Liver (tissue), 9 donors: ENCODE results near the gene TLCD3A. TPM values are rescaled to one million over a fixed set of nuclear protein-coding genes. Genes with fewer than 3 reads are reported as not detected.
"Not testable (repeated sequence)": the region's sequence is repeated elsewhere in the genome, so short reads cannot be mapped to it uniquely, and the experiment has no call there.

ENCODE experiments used
- DNase-seq: peaks from one replicate; pipeline ENCODE4 v3.0.0-alpha.2; 2017; ENCODE audit warnings: low spot score
- H3K27ac ChIP-seq, 2 donors: one replicate each; pipeline ENCODE4 v1.7.0; 2013; ENCODE audit warnings: inconsistent platforms in 2 of 2, low read length in 2 of 2, control low read depth in 1 of 2, low read depth in 1 of 2, mild to moderate bottlenecking in 1 of 2
- H3K27me3 ChIP-seq, 4 donors: one replicate each; pipeline versions ENCODE4 v1.6.1 to v1.7.0; 2013; ENCODE audit warnings: low read length in 3 of 4, inconsistent platforms in 1 of 4, mild to moderate bottlenecking in 1 of 4, moderate library complexity in 1 of 4; ENCODE audit not compliant: control insufficient read depth in 4 of 4, insufficient read depth in 4 of 4
- H3K36me3 ChIP-seq, 4 donors: one replicate each; pipeline versions ENCODE4 v1.6.1 to v1.7.0; 2013; ENCODE audit warnings: low read length in 3 of 4, mild to moderate bottlenecking in 3 of 4, low read depth in 1 of 4, moderate library complexity in 1 of 4; ENCODE audit not compliant: control insufficient read depth in 4 of 4, insufficient read depth in 3 of 4
- H3K4me1 ChIP-seq, 4 donors: one replicate each; pipeline versions ENCODE4 v1.6.1 to v1.7.0; 2013; ENCODE audit warnings: low read length in 3 of 4, mild to moderate bottlenecking in 3 of 4, moderate library complexity in 1 of 4; ENCODE audit not compliant: control insufficient read depth in 4 of 4, insufficient read depth in 4 of 4
- H3K4me3 ChIP-seq, 3 donors: one replicate each; pipeline versions ENCODE4 v1.6.1 to v1.7.0; 2013; ENCODE audit warnings: low read length in 3 of 3, control low read depth in 1 of 3, low read depth in 1 of 3, mild to moderate bottlenecking in 1 of 3
- H3K9ac ChIP-seq, 2 donors: one replicate each; pipeline ENCODE4 v1.7.0; 2013; ENCODE audit warnings: low read length in 2 of 2, mild to moderate bottlenecking in 2 of 2, moderate library complexity in 2 of 2, control low read depth in 1 of 2, low read depth in 1 of 2
- H3K9me3 ChIP-seq, 4 donors: one replicate each; pipeline versions ENCODE4 v1.6.1 to v1.7.0; 2013; ENCODE audit warnings: low read length in 3 of 4; ENCODE audit not compliant: control insufficient read depth in 4 of 4
- ATF3 ChIP-seq: IDR thresholded peaks from 2 replicates; pipeline ENCODE4 v1.6.1; 2016; ENCODE audit warnings: antibody characterized with exemption
- EGR1 ChIP-seq, 2 donors: IDR thresholded peaks; 2 replicates each; pipeline ENCODE4 v1.6.1; 2016 to 2018; ENCODE audit warnings: antibody characterized with exemption in 2 of 2, low read depth in 2 of 2
- FOXA2 ChIP-seq: IDR thresholded peaks from 2 replicates; pipeline ENCODE4 v1.6.1; 2016; ENCODE audit warnings: antibody characterized with exemption
- GABPA ChIP-seq, 2 donors: IDR thresholded peaks in 1 of 2; conservative IDR thresholded peaks in 1 of 2; 2 replicates each; pipeline ENCODE4 v1.6.1; 2016; ENCODE audit warnings: antibody characterized with exemption in 2 of 2, mild to moderate bottlenecking in 1 of 2, moderate library complexity in 1 of 2
- HNF4A ChIP-seq, 2 donors: conservative IDR thresholded peaks; 2 replicates each; pipeline ENCODE4 v1.6.1; 2016; ENCODE audit warnings: antibody characterized with exemption in 2 of 2, mild to moderate bottlenecking in 2 of 2
- HNF4G ChIP-seq: IDR thresholded peaks from 2 replicates; pipeline ENCODE4 v1.6.1; 2016; ENCODE audit warnings: antibody characterized with exemption
- JUND ChIP-seq, 2 donors: IDR thresholded peaks; 2 replicates each; pipeline ENCODE4 v1.6.1; 2016; ENCODE audit warnings: antibody characterized with exemption in 2 of 2
- MAX ChIP-seq: IDR thresholded peaks from 2 replicates; pipeline ENCODE4 v1.6.1; 2016; ENCODE audit warnings: antibody characterized with exemption
- NR2F2 ChIP-seq: IDR thresholded peaks from 2 replicates; pipeline ENCODE4 v1.6.1; 2016; ENCODE audit warnings: antibody characterized with exemption
- REST ChIP-seq: IDR thresholded peaks from 2 replicates; pipeline ENCODE4 v1.6.1; 2016; ENCODE audit warnings: antibody characterized with exemption, mild to moderate bottlenecking
- RXRA ChIP-seq, 2 donors: IDR thresholded peaks; 2 replicates each; pipeline ENCODE4 v1.6.1; 2017 to 2018; ENCODE audit warnings: antibody characterized with exemption in 2 of 2, mild to moderate bottlenecking in 1 of 2
- SP1 ChIP-seq: IDR thresholded peaks from 2 replicates; pipeline ENCODE4 v1.6.1; 2018; ENCODE audit warnings: antibody characterized with exemption, mild to moderate bottlenecking
- TAF1 ChIP-seq: conservative IDR thresholded peaks from 2 replicates; pipeline ENCODE4 v1.6.1; 2016; ENCODE audit warnings: antibody characterized with exemption, mild to moderate bottlenecking
- YY1 ChIP-seq: IDR thresholded peaks from 2 replicates; pipeline ENCODE4 v1.6.1; 2016; ENCODE audit warnings: antibody characterized with exemption, mild to moderate bottlenecking
- ZBTB33 ChIP-seq: IDR thresholded peaks from 2 replicates; pipeline ENCODE4 v1.6.1; 2016; ENCODE audit warnings: antibody characterized with exemption
- WGBS: extraction: QIAGEN DNeasy Blood & Tissue Kit; methylation state at CpG from one replicate; pipeline ENCODE4 v1.1.7; 2013; 5-methylcytosine and 5-hydroxymethylcytosine counted together
- polyA plus RNA-seq, 2 donors: library from polyadenylated mRNA; stranded (reverse) in 1 of 2; unstranded in 1 of 2; fragments of 200-250 nt in 1 of 2; fragments of >200 nt in 1 of 2; fragmentation: Nextera tagmentation in 1 of 2; extraction: Ambion mirVana in 1 of 2; gene quantifications; one replicate each; pipeline versions ENCODE4 v1.2.1 to v1.2.3, GENCODE V29; 2013 to 2015
- total RNA-seq, 2 donors: library from RNA; depleted of rRNA; stranded (reverse); fragments of >200 nt; gene quantifications; one replicate each; pipeline ENCODE4 v1.2.3, GENCODE V29; 2014
- donor health status: healthy.
- donor health status: healthy.
- donor health status: healthy.
- donor health status: healthy.
- donor health status: healthy.

Gene TLCD3A
- total and polyA plus RNA-seq, 4 donors = 0.57 to 2.3 (median 1.5) TPM

GRCh38 chr17:789160-789840, 56.9 kb downstream of the TLCD3A start:
- TF ChIP-seq JUND (IDR thresholded peaks at IDR 0.05) (no peak), TAF1 (no peak), HNF4G (no peak), EGR1 (IDR thresholded peaks at IDR 0.05; ENCODE audit: low read depth in 2 of 2) (no peak), ATF3 (no peak), NR2F2 (no peak), FOXA2 (no peak), MAX (no peak), HNF4A (conservative IDR thresholded peaks at IDR 0.05) (no peak), GABPA (IDR thresholded peaks at IDR 0.05 in 1 of 2, conservative IDR thresholded peaks at IDR 0.05 in 1 of 2) (no peak), REST (no peak), YY1 (no peak), RXRA (IDR thresholded peaks at IDR 0.05) (no peak), ZBTB33 (no peak)
- no peak for DNase-seq
- Histone ChIP-seq H3K4me3 (no peak overlapping the region), H3K9me3 (no peaks in the 10 kb centered on the region), H3K27me3 (no peaks in the 10 kb centered on the region), H3K36me3 (peaks cover 4 to 37% (median 23%) of the 10 kb centered on the region in 4 donors), H3K4me1 (peaks cover 0 to 5% (median 0%) of the 10 kb centered on the region in 4 donors), H3K9ac (no peak overlapping the region), H3K27ac (no peak overlapping the region)
- 94% methylated on average over 14 of the region's 14 CpGs for WGBS

- not testable (repeated sequence) for H3K4me1 ChIP-seq, H3K4me3 ChIP-seq, H3K27me3 ChIP-seq, H3K9me3 ChIP-seq, H3K9ac ChIP-seq, H3K27ac ChIP-seq, DNase-seq
- WGBS = 89% methylated on average over 35 of the region's 38 CpGs
- peak; percentile 52 for TF ChIP-seq SP1
- H3K36me3 ChIP-seq = peaks cover 4 to 37% (median 23%) of the 10 kb centered on the region in 4 donors
Measured at GRCh38 chr17:789931-790873, 57.8 kb downstream of the TLCD3A start.
